ENCODE results near the gene USP11.

USP11 gene

DNA sequence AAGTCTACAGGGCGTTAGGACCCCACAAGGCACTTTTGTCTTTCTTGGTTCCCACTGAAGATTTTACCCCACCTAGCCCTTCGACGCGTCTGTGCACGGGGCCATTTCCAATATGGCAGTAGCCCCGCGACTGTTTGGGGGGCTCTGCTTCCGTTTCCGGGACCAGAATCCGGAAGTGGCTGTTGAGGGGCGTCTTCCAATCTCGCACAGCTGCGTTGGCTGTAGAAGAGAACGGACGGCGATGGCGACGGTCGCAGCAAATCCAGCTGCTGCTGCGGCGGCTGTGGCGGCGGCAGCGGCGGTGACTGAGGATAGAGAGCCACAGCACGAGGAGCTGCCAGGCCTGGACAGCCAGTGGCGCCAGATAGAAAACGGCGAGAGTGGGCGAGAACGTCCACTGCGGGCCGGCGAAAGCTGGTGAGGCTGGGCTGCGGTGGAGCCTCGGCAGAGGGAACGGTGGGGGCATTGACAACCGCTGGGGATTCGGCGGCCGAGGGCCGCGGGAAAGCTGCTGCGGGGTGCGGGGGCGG is at the start of gene USP11:
USP11 (plus strand) TSS at position 207 of the 530 bp plus-strand sequence; CDS start at position 242, 35 bp downstream.
- POLR2A ChIA-PET, result interaction anchor here (0.6 to 3.8 kb wide), 18 partner anchors 9 to 291 kb away, joined by 3 to 124 read pairs (median 4); partner anchors contain the start of genes CDK16, NDUFB11 and RBM10
- CTCF ChIA-PET, result interaction anchor here (1.4 kb wide), 1 partner anchor 152 kb away, joined by 7 read pairs; no protein-coding TSS in a partner anchor
- Histone ChIP-seq H3K4me3 (ENCODE audit: low read depth, low read length) (peak within 1 kb of the TSS; percentile 87), H3K4me1 (ENCODE audit: control insufficient read depth, insufficient read depth, low read length) (peaks cover 7% of the 10 kb centered on the region; the same call in 1 of the 2 replicates), H3K27ac (ENCODE audit: extremely low read depth, low read depth, low read length) (peak within 1 kb of the TSS; percentile 100), H3K36me3 (ENCODE audit: control insufficient read depth in 2 of 2, insufficient read depth in 1 of 2, low read length in 2 of 2) (peaks cover 15 to 29% of the 10 kb centered on the region in 2 experiments), H3K9me3 (ENCODE audit: control insufficient read depth, insufficient read depth, low read depth, low read length) (no peaks in the 10 kb centered on the region)
- TF ChIP-seq ZNF18 (tag by site-specific recombination; IDR thresholded peaks at IDR 0.05) (no peak), ZNF423 (tag by site-specific recombination; IDR thresholded peaks at IDR 0.05) (no peak), ZNF335 (tag by site-specific recombination; conservative IDR thresholded peaks at IDR 0.05) (peak; percentile 64), ZNF26 (tag by site-specific recombination; IDR thresholded peaks at IDR 0.05) (no peak), ZNF600 (tag by site-specific recombination; IDR thresholded peaks at IDR 0.05) (0 out of 2 replicates have a peak, but pooled peaks have one; percentile 82), ZSCAN4 (tag by site-specific recombination; IDR thresholded peaks at IDR 0.05) (0 out of 2 replicates have a peak, but pooled peaks have one; percentile 12), ZBTB48 (tag by site-specific recombination; IDR thresholded peaks at IDR 0.05) (no peak), ZNF777 (tag by site-specific recombination; IDR thresholded peaks at IDR 0.05; ENCODE audit: borderline replicate concordance) (peak; percentile 78; the same call in 1 of the 2 replicates), ZNF501 (tag by site-specific recombination; IDR thresholded peaks at IDR 0.05) (peak; percentile 83; the same call in 1 of the 2 replicates), ZNF426 (tag by site-specific recombination; IDR thresholded peaks at IDR 0.05) (no peak), ZNF707 (tag by site-specific recombination; IDR thresholded peaks at IDR 0.05) (no peak), ZNF518A (tag by site-specific recombination; conservative IDR thresholded peaks at IDR 0.05; ENCODE audit: low read depth) (peak; percentile 88), BCL11A (tag by site-specific recombination; IDR thresholded peaks at IDR 0.05; ENCODE audit: low read depth) (no peak), GLIS1 (tag by site-specific recombination; IDR thresholded peaks at IDR 0.05) (peak; percentile 28; the same call in 1 of the 2 replicates), GFI1B (tag by site-specific recombination; IDR thresholded peaks at IDR 0.05) (no peak), YY2 (tag by site-specific recombination; IDR thresholded peaks at IDR 0.05) (peak; percentile 87), KLF8 (tag by site-specific recombination; IDR thresholded peaks at IDR 0.05) (peak; percentile 60), ZBTB20 (tag by site-specific recombination; IDR thresholded peaks at IDR 0.05) (no peak; the same call in 1 of the 2 replicates), ZNF184 (tag by site-specific recombination; IDR thresholded peaks at IDR 0.05) (no peak)
- TF ChIP-seq, protein P1, sequence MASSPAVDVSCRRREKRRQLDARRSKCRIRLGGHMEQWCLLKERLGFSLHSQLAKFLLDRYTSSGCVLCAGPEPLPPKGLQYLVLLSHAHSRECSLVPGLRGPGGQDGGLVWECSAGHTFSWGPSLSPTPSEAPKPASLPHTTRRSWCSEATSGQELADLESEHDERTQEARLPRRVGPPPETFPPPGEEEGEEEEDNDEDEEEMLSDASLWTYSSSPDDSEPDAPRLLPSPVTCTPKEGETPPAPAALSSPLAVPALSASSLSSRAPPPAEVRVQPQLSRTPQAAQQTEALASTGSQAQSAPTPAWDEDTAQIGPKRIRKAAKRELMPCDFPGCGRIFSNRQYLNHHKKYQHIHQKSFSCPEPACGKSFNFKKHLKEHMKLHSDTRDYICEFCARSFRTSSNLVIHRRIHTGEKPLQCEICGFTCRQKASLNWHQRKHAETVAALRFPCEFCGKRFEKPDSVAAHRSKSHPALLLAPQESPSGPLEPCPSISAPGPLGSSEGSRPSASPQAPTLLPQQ (tag by site-specific recombination; IDR thresholded peaks at IDR 0.05), result no peak
